PC-3 (cell line): ENCODE data around the gene LTA. TPM values are rescaled to one million over a fixed set of nuclear protein-coding genes. Genes with fewer than 3 reads are reported as not detected.

Experiments used
- ATAC-seq: fragments of 200-7000 bp; cut with Tn5 transposase; 2 replicates; pipeline ENCODE4 v1.9.1; 2020; ENCODE audit warnings: mild to moderate bottlenecking, moderate library complexity
- BruUV-seq: library from RNA; stranded (reverse); fragments of 400-500 nt; replicated peaks from 2 replicates; lab custom pipeline; 2021; lab: Mats Ljungman, UMichigan
- CTCF ChIA-PET: fragments of 300-600 bp; sonication (Branson Sonifier 250); formaldehyde crosslinking; loops from one replicate; lab custom pipeline; 2022; ENCODE audit warnings: antibody characterized with exemption; lab: Charles Lee
- POLR2A ChIA-PET: fragments of 300-600 bp; sonication (Branson Sonifier 250); formaldehyde crosslinking; loops from one replicate; lab custom pipeline; 2022; ENCODE audit warnings: antibody characterized with exemption; ENCODE audit not compliant: unreplicated experiment; lab: Charles Lee
- DNase-seq: peaks from one replicate; pipeline ENCODE4 v3.0.0-alpha.2; 2015
- H2AFZ ChIP-seq: fragments of 300-600 bp; sonication (generic); 2 replicates; pipeline ENCODE4 v1.6.0; 2016; ENCODE audit warnings: antibody characterized with exemption, low read length
- H3F3A ChIP-seq: fragments of 300-600 bp; sonication (generic); one replicate; pipeline ENCODE4 v1.6.0; 2017; ENCODE audit warnings: antibody characterized with exemption, low read length, control low read depth, mild to moderate bottlenecking; ENCODE audit not compliant: unreplicated experiment
- H3K27ac ChIP-seq: fragments of 300-600 bp; sonication (generic); 2 replicates; pipeline ENCODE4 v1.5.1; 2016; ENCODE audit warnings: mild to moderate bottlenecking, low read length
- H3K27me3 ChIP-seq: fragments of 300-600 bp; sonication (generic); 2 replicates; pipeline ENCODE4 v1.6.1; 2016; ENCODE audit warnings: low read length, mixed read lengths
- H3K36me3 ChIP-seq: fragments of 300-600 bp; sonication (generic); 2 replicates; pipeline ENCODE4 v1.6.1; 2016; ENCODE audit warnings: low read depth, mixed run types, low read length, mixed read lengths
- H3K4me1 ChIP-seq: fragments of 300-600 bp; sonication (generic); 2 replicates; pipeline ENCODE4 v1.5.1; 2016; ENCODE audit warnings: low read length; ENCODE audit not compliant: insufficient read depth
- H3K4me2 ChIP-seq: fragments of 300-600 bp; sonication (generic); 2 replicates; pipeline ENCODE4 v1.6.0; 2016; ENCODE audit warnings: low read length
- H3K4me3 ChIP-seq: fragments of 300-600 bp; sonication (generic); 2 replicates; pipeline ENCODE4 v1.5.1; 2016; ENCODE audit warnings: mild to moderate bottlenecking, low read length, mixed read lengths
- H3K79me2 ChIP-seq: fragments of 300-600 bp; sonication (generic); 2 replicates; pipeline ENCODE4 v1.6.1; 2017; ENCODE audit warnings: low read length, mixed read lengths
- H3K9ac ChIP-seq: fragments of 300-600 bp; sonication (generic); 2 replicates; pipeline ENCODE4 v1.6.0; 2016; ENCODE audit warnings: mild to moderate bottlenecking, low read length
- H3K9me2 ChIP-seq: fragments of 300-600 bp; sonication (generic); replicated peaks from 2 replicates; pipeline ENCODE4 v1.6.1; 2016; ENCODE audit warnings: mixed run types, low read length, mixed read lengths
- H3K9me3 ChIP-seq: fragments of 300-600 bp; sonication (generic); 2 replicates; pipeline ENCODE4 v1.6.1; 2016; ENCODE audit warnings: low read length, mixed read lengths
- H4K20me1 ChIP-seq: fragments of 300-600 bp; sonication (generic); 2 replicates; pipeline ENCODE4 v1.6.1; 2016; ENCODE audit warnings: low read length, mixed read lengths
- CTCF ChIP-seq: fragments of 300-600 bp; sonication (generic); conservative IDR thresholded peaks from 2 replicates; pipeline ENCODE4 v1.5.1; 2017; ENCODE audit warnings: antibody characterized with exemption, low read depth, mild to moderate bottlenecking, low read length
- EZH2 ChIP-seq: fragments of 300-600 bp; sonication (generic); IDR thresholded peaks from one replicate; pipeline ENCODE4 v1.6.1; 2017; ENCODE audit warnings: antibody characterized with exemption, mild to moderate bottlenecking, low read length; ENCODE audit not compliant: unreplicated experiment
- EZH2phosphoT487 ChIP-seq: fragments of 300-600 bp; sonication (generic); IDR thresholded peaks from 2 replicates; pipeline ENCODE4 v1.6.1; 2018; ENCODE audit warnings: mild to moderate bottlenecking, antibody characterized with exemption, low read length, borderline replicate concordance
- intact Hi-C: fragments of 100-400 bp; cut with micrococcal nuclease; formaldehyde crosslinking; loops from 2 replicates; pipeline ENCODE4 v1.9.0; 2023
- total RNA-seq: library from RNA; depleted of rRNA; stranded (reverse); fragments of >200 nt; gene quantifications from 2 replicates; pipeline ENCODE4 v1.2.3, GENCODE V29; 2014

The LTA gene
- total RNA-seq, 1 experiment from 2014 or later = not detected

- H4K20me1 ChIP-seq = no peaks in the 10 kb centered on the region
- no peaks in the 10 kb centered on the region for H3F3A ChIP-seq
- H3K36me3 ChIP-seq = no peaks in the 10 kb centered on the region
- H3K9ac ChIP-seq = no peak overlapping the region
- H3K9me2 ChIP-seq = no peaks in the 10 kb centered on the region
- no peak overlapping the region for H2AFZ ChIP-seq
- H3K27me3 ChIP-seq = no peaks in the 10 kb centered on the region
- ChIA-PET CTCF (no interaction called here), POLR2A (no interaction called here)
- TF ChIP-seq EZH2 = no peak
- TF ChIP-seq CTCF = no peak
- TF ChIP-seq EZH2phosphoT487 = no peak
- ATAC-seq = no peak
- H3K9me3 ChIP-seq = no peaks in the 10 kb centered on the region
- no TSS peak for BruUV-seq
- H3K4me3 ChIP-seq = no peak overlapping the region
- no peak for DNase-seq
- no peaks in the 10 kb centered on the region for H3K4me1 ChIP-seq
- no peak overlapping the region for H3K27ac ChIP-seq
- no peaks in the 10 kb centered on the region for H3K79me2 ChIP-seq
- H3K4me2 ChIP-seq = no peak overlapping the region
- intact Hi-C loops = no loop called here
Measured at GRCh38 chr6:31569861-31570536, 2.1 kb upstream of the LTA start.

GRCh38 chr6:31573239-31574105 is 1.4 kb downstream of the LTA start:
- DNase-seq = no peak
- TF ChIP-seq EZH2phosphoT487 (no peak), EZH2 (no peak), CTCF (no peak)
- CTCF ChIA-PET = no interaction called here
- Histone ChIP-seq H3K79me2 (no peaks in the 10 kb centered on the region), H2AFZ (no peak overlapping the region), H3K4me2 (no peak overlapping the region), H4K20me1 (no peaks in the 10 kb centered on the region), H3K36me3 (no peaks in the 10 kb centered on the region), H3K9ac (no peak overlapping the region), H3K4me1 (0 out of 2 replicates have a peak, but pooled peaks cover 5% of the 10 kb centered on the region), H3K27me3 (no peaks in the 10 kb centered on the region), H3K4me3 (no peak overlapping the region), H3F3A (no peaks in the 10 kb centered on the region), H3K9me3 (no peaks in the 10 kb centered on the region), H3K27ac (no peak overlapping the region), H3K9me2 (no peaks in the 10 kb centered on the region)
- POLR2A ChIA-PET = no interaction called here
- no TSS peak for BruUV-seq
- no peak for ATAC-seq
- intact Hi-C loops = no loop called here
